Spleen (tissue), 11 donors: Measurements from ENCODE around the gene MAP2K5. TPM values are rescaled to one million over a fixed set of nuclear protein-coding genes. Genes with fewer than 3 reads are reported as not detected.

Experiments
- DNase-seq: peaks from one replicate; pipeline ENCODE4 v3.0.0-alpha.2; 2020
- H3K27ac ChIP-seq, 8 donors: fragments of 200-600 bp; sonication (generic) in 7 of 8; 1 replicate in 4 of 8; 2 replicates in 4 of 8; pipeline versions ENCODE4 v1.5.0 to v1.8.0; 2016 to 2021; ENCODE audit warnings: inconsistent platforms in 4 of 8, mild to moderate bottlenecking in 4 of 8, moderate library complexity in 1 of 8
- H3K27me3 ChIP-seq, 7 donors: fragments of 200-600 bp; sonication (generic) in 6 of 7; replicated peaks in 1 of 7; 1 replicate in 4 of 7; 2 replicates in 3 of 7; pipeline versions ENCODE4 v1.5.0 to v1.8.0; 2016 to 2021; ENCODE audit warnings: inconsistent platforms in 3 of 7, mild to moderate bottlenecking in 1 of 7
- H3K36me3 ChIP-seq, 6 donors: fragments of 200-600 bp; sonication (generic) in 5 of 6; 1 replicate in 4 of 6; 2 replicates in 2 of 6; pipeline versions ENCODE4 v1.5.0 to v1.8.0; 2016 to 2021; ENCODE audit warnings: inconsistent platforms in 2 of 6
- H3K4me1 ChIP-seq, 6 donors: fragments of 200-600 bp; sonication (generic) in 5 of 6; 1 replicate in 3 of 6; 2 replicates in 3 of 6; pipeline versions ENCODE4 v1.5.0 to v1.8.0; 2016 to 2021; ENCODE audit warnings: inconsistent platforms in 3 of 6
- H3K4me3 ChIP-seq, 8 donors: fragments of 200-600 bp; sonication (generic) in 7 of 8; 1 replicate in 4 of 8; 2 replicates in 4 of 8; pipeline versions ENCODE4 v1.5.0 to v1.8.0; 2016 to 2021; ENCODE audit warnings: inconsistent platforms in 4 of 8, mild to moderate bottlenecking in 4 of 8, moderate library complexity in 2 of 8
- H3K9me3 ChIP-seq, 8 donors: fragments of 200-600 bp; sonication (generic) in 7 of 8; 1 replicate in 4 of 8; 2 replicates in 4 of 8; pipeline versions ENCODE4 v1.5.0 to v1.8.0; 2016 to 2021; ENCODE audit warnings: inconsistent platforms in 4 of 8
- POLR2A ChIP-seq, 3 donors: fragments of 450-650 bp; IDR thresholded peaks; one replicate each; pipeline ENCODE4 v1.5.1; 2017; ENCODE audit warnings: antibody characterized with exemption in 3 of 3, mild to moderate bottlenecking in 1 of 3
- POLR2AphosphoS5 ChIP-seq, 3 donors: sonication (generic); formaldehyde crosslinking; IDR thresholded peaks; one replicate each; pipeline ENCODE4 v1.5.1; 2017; ENCODE audit warnings: antibody characterized with exemption in 3 of 3
- WGBS, 5 donors: extraction: QIAGEN DNeasy Blood & Tissue Kit in 3 of 5; methylation state at CpG; one replicate each; pipeline versions ENCODE4 v1.1.5 to v1.1.7; 2013 to 2018; 5-methylcytosine and 5-hydroxymethylcytosine counted together
- intact Hi-C: fragments of 100-400 bp; cut with DNase I; formaldehyde crosslinking; loops from one replicate; pipeline ENCODE4 v1.15.0; 2023; ENCODE audit warnings: low total_unique reads
- polyA plus RNA-seq, 3 donors: library from polyadenylated mRNA; stranded (reverse); fragments of 200-250 nt; gene quantifications; one replicate each; pipeline ENCODE4 v1.2.1, GENCODE V29; 2013
- total RNA-seq, 7 donors: library from RNA; depleted of rRNA in 3 of 7; stranded (reverse); fragments of >200 nt in 3 of 7; fragmentation: NEBNext Ultra II Directional in 4 of 7; extraction: Animal tissue kit (Norgen Biotek cat#: 25700) in 4 of 7; gene quantifications; one replicate each; pipeline versions ENCODE4 v1.1.0 to v1.2.1, GENCODE V29; 2016 to 2021
- TF ChIP-seq, protein P1 (sequence below), 11 experiments: fragments of 200-600 bp in 7 of 11; fragments of 450-650 bp in 4 of 11; sonication (generic) in 4 of 11; IDR thresholded peaks in 8 of 11; conservative IDR thresholded peaks in 3 of 11; 1 replicate in 7 of 11; 2 replicates in 4 of 11; pipeline versions ENCODE4 v1.4.0 to v1.8.0; 2016 to 2021; ENCODE audit warnings: antibody characterized with exemption in 11 of 11, inconsistent platforms in 4 of 11, mild to moderate bottlenecking in 1 of 11
- donor health status: healthy with polysubstance abuse.
- donor health status: DM: no; HTN: no; CAD: no; lungs with moderate emphysema.
- donor health status: DM: no; HTN: no; CAD: no.
- donor health status: Bipolar disorder and iron deficiency.
- donor health status: healthy.
- donor health status: DM: no; HTN: no; CAD: no.
- donor health status: DM: yes; HTN: yes; CAD: no.

The MAP2K5 gene
- total and polyA plus RNA-seq, 10 donors: 8.4 to 30.4 (median 14.6) TPM

- TF ChIP-seq POLR2AphosphoS5 (IDR thresholded peaks at IDR 0.05) (no peak), POLR2A (IDR thresholded peaks at IDR 0.05) (no peak)
- TF ChIP-seq, protein P1, sequence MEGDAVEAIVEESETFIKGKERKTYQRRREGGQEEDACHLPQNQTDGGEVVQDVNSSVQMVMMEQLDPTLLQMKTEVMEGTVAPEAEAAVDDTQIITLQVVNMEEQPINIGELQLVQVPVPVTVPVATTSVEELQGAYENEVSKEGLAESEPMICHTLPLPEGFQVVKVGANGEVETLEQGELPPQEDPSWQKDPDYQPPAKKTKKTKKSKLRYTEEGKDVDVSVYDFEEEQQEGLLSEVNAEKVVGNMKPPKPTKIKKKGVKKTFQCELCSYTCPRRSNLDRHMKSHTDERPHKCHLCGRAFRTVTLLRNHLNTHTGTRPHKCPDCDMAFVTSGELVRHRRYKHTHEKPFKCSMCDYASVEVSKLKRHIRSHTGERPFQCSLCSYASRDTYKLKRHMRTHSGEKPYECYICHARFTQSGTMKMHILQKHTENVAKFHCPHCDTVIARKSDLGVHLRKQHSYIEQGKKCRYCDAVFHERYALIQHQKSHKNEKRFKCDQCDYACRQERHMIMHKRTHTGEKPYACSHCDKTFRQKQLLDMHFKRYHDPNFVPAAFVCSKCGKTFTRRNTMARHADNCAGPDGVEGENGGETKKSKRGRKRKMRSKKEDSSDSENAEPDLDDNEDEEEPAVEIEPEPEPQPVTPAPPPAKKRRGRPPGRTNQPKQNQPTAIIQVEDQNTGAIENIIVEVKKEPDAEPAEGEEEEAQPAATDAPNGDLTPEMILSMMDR (IDR thresholded peaks at IDR 0.05 in 8 of 11, conservative IDR thresholded peaks at IDR 0.05 in 3 of 11): no peak
- WGBS, 5 donors: 85 to 91% (median 89%) methylated on average over 2 of the region's 2 CpGs
- intact Hi-C loops: no loop called here
- peaks cover 0 to 46% (median 6%) of the 10 kb centered on the region in 6 donors for H3K4me1 ChIP-seq
- H3K4me3 ChIP-seq: no peak overlapping the region
- DNase-seq: no peak
- H3K9me3 ChIP-seq: no peaks in the 10 kb centered on the region
- peaks cover 0 to 12% (median 0%) of the 10 kb centered on the region in 6 donors for H3K36me3 ChIP-seq
- no peak overlapping the region for H3K27ac ChIP-seq
- no peaks in the 10 kb centered on the region for H3K27me3 ChIP-seq
These were observed 223.2 kb downstream of the MAP2K5 start for GRCh38 chr15:67765701-67766100.

DNA sequence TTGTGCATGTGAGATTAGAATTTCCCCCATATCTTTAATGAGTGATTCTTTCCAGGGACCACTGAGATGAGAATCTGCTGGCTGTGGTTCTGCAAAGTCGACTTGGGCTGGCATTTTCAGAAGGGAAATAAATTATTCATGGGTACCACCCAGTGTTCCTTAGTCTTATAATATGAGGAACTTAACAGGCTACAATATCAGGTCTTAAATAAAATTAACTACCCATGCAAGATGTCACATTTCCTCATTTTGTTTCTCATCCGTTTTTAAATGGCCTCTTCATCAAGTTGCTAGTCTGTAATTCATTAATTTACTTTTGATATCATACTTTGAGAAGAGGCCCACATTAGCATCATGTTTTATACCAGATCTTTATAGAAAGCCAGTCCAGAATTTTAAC, 224.5 kb downstream of the MAP2K5 start:
- Histone ChIP-seq H3K4me1 (peaks cover 0 to 33% (median 6%) of the 10 kb centered on the region in 6 donors), H3K36me3 (peaks cover 0 to 12% (median 0%) of the 10 kb centered on the region in 6 donors), H3K27ac (no peak overlapping the region), H3K9me3 (no peaks in the 10 kb centered on the region), H3K27me3 (no peaks in the 10 kb centered on the region), H3K4me3 (no peak overlapping the region)
- TF ChIP-seq, protein P1 (IDR thresholded peaks at IDR 0.05 in 8 of 11, conservative IDR thresholded peaks at IDR 0.05 in 3 of 11): no peak
- TF ChIP-seq POLR2AphosphoS5 (IDR thresholded peaks at IDR 0.05) (no peak), POLR2A (IDR thresholded peaks at IDR 0.05) (no peak)
- intact Hi-C loops: no loop called here
- DNase-seq: no peak
- 18 to 43% (median 30%) methylated on average over 2 of the region's 2 CpGs for WGBS, 5 donors

DNA sequence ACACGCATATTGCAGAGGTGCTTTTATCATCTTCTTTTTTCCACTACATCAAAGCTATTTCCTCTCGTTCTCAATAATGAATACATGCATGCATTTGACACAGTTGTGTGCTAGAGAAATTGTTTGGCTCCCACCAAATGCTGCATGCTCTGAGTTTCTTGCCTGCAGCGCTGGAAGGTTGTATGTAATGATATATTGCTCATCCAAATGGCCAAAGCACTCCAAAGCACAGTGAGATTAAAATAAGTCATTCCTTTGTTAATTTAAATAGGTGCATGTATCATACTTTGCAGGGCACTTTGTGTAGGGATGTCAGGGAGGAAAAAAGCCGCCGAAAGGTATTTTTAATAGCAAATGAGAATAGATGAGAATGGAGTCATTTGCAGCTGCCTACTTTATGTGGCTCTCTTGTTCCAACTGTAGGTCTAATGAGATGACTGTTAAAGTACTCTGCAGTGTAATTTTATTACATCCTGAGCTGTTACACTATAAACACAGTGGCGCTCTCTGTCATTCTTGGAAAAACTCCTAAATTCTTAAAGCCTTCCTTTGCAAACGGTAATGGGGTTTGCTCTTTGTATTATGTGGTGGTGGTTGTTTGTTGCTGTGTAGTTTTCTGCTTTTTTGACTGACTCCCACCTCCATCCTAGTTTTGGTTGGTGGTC, 225.9 kb downstream of the MAP2K5 start:
- TF ChIP-seq POLR2AphosphoS5 (IDR thresholded peaks at IDR 0.05) (no peak), POLR2A (IDR thresholded peaks at IDR 0.05) (no peak)
- TF ChIP-seq, protein P1 (IDR thresholded peaks at IDR 0.05 in 8 of 11, conservative IDR thresholded peaks at IDR 0.05 in 3 of 11): no peak
- 88 to 96% (median 93%) methylated on average over 7 of the region's 7 CpGs for WGBS, 5 donors
- intact Hi-C loops: no loop called here

GRCh38 chr15:67769497-67770357, 227.2 kb downstream of the MAP2K5 start:
- no peak for DNase-seq
- 91 to 94% (median 93%) methylated on average over 13 of the region's 13 CpGs for WGBS, 5 donors

More for the DNA sequence above, 225.9 kb downstream of the MAP2K5 start:
- Histone ChIP-seq H3K27me3 (no peaks in the 10 kb centered on the region), H3K36me3 (peaks cover 0 to 19% (median 0%) of the 10 kb centered on the region in 6 donors), H3K27ac (no peak overlapping the region), H3K4me1 (peaks cover 0 to 19% (median 6%) of the 10 kb centered on the region in 6 donors), H3K9me3 (no peaks in the 10 kb centered on the region), H3K4me3 (no peak overlapping the region)
- DNase-seq: no peak

More at GRCh38 chr15:67769497-67770357, 227.2 kb downstream of the MAP2K5 start:
- no peaks in the 10 kb centered on the region for H3K9me3 ChIP-seq
- TF ChIP-seq POLR2A (IDR thresholded peaks at IDR 0.05) (no peak), POLR2AphosphoS5 (IDR thresholded peaks at IDR 0.05) (no peak)
- TF ChIP-seq, protein P1 (IDR thresholded peaks at IDR 0.05 in 8 of 11, conservative IDR thresholded peaks at IDR 0.05 in 3 of 11): no peak
- peaks cover 0 to 19% (median 6%) of the 10 kb centered on the region in 6 donors for H3K4me1 ChIP-seq
- H3K27ac ChIP-seq: no peak overlapping the region
- no peaks in the 10 kb centered on the region for H3K27me3 ChIP-seq
- H3K36me3 ChIP-seq: peaks cover 0 to 19% (median 0%) of the 10 kb centered on the region in 6 donors
- intact Hi-C loops: no loop called here
- no peak overlapping the region for H3K4me3 ChIP-seq
